Testis (tissue), 2 donors: ENCODE data around the gene ATG16L1.

Experiments used
- CTCF ChIP-seq, 3 experiments: fragments of 450-650 bp in 2 of 3; fragments of 200-600 bp in 1 of 3; sonication (generic) in 1 of 3; IDR thresholded peaks; one replicate each; pipeline ENCODE4 v1.5.1; 2016 to 2019; ENCODE audit warnings: antibody characterized with exemption in 3 of 3, mild to moderate bottlenecking in 2 of 3, moderate library complexity in 1 of 3
- POLR2A ChIP-seq: fragments of 450-650 bp; IDR thresholded peaks from one replicate; pipeline ENCODE4 v1.6.1; 2017; ENCODE audit warnings: antibody characterized with exemption, mild to moderate bottlenecking, moderate library complexity

DNA sequence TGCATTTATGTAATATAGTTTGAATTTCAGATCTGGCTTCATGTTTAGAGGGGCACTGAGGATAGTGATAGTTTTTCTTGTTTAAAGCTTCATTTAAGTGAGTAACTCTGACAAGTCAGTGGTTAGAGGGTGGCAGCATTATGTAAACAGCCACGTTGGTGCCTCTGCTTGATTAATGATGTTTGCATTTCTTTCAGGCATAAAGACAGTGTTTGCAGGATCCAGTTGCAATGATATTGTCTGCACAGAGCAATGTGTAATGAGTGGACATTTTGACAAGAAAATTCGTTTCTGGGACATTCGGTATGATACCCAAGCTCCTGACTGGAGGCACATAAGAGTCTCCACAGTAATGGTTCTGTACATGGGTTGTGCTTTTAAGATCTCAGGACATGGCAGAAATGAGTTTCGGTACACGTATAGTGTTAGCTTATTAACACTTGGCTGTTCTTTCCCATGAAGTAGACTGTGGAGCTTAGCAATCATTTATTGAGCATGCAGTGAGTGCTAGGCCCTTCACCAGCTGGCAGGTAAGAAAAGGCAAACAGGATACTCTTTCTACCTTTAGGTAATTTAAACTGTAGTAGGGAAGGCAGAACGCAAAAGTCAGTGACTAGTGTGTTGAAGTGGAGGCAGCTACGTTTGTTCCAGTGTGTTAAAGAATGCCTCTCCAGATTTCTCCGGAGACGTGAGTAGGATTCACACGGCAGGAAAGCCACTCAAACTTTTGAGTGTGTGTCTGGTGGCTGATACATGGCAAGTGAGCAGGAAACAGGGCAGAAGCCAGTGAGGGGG is 38.8 kb downstream of the ATG16L1 start:
- TF ChIP-seq CTCF (IDR thresholded peaks at IDR 0.05) = no peak
- TF ChIP-seq POLR2A = no peak
